Upper lobe of left lung (tissue), 6 donors: ENCODE measurements around the gene CMIP. TPM values are rescaled to one million over a fixed set of nuclear protein-coding genes. Genes with fewer than 3 reads are reported as not detected.

Source experiments
- ATAC-seq, 2 donors: fragments of 200-7000 bp; cut with Tn5 transposase; one replicate each; pipeline ENCODE4 v1.9.1; 2022; ENCODE audit warnings: mild to moderate bottlenecking in 2 of 2, moderate library complexity in 2 of 2; ENCODE audit not compliant: low FRiP score in 2 of 2
- DNase-seq, 2 donors: peaks; one replicate each; pipeline ENCODE4 v3.0.0-alpha.2; 2019 to 2020
- H3K27ac ChIP-seq, 4 donors: fragments of 200-600 bp; sonication (generic); one replicate each; pipeline ENCODE4 v1.5.1; 2016 to 2019
- H3K27me3 ChIP-seq, 4 donors: fragments of 200-600 bp; sonication (generic); one replicate each; pipeline ENCODE4 v1.5.1; 2017 to 2019
- H3K36me3 ChIP-seq, 4 donors: fragments of 200-600 bp; sonication (generic); one replicate each; pipeline ENCODE4 v1.5.1; 2016 to 2019
- H3K4me1 ChIP-seq, 4 donors: fragments of 200-600 bp; sonication (generic); one replicate each; pipeline ENCODE4 v1.5.1; 2018 to 2019
- H3K4me3 ChIP-seq, 4 donors: fragments of 200-600 bp; sonication (generic); one replicate each; pipeline ENCODE4 v1.5.1; 2017 to 2019; ENCODE audit warnings: mild to moderate bottlenecking in 2 of 4, moderate library complexity in 1 of 4
- H3K9me3 ChIP-seq, 4 donors: fragments of 200-600 bp; sonication (generic); one replicate each; pipeline ENCODE4 v1.5.1; 2018 to 2019
- CTCF ChIP-seq, 6 experiments: fragments of 450-650 bp in 4 of 6; fragments of 200-600 bp in 2 of 6; sonication (generic) in 2 of 6; IDR thresholded peaks; one replicate each; pipeline ENCODE4 v1.5.1; 2016 to 2019; ENCODE audit warnings: antibody characterized with exemption in 6 of 6
- EP300 ChIP-seq, 4 donors: sonication (generic); formaldehyde crosslinking; IDR thresholded peaks; one replicate each; pipeline ENCODE4 v1.5.1; 2017; ENCODE audit warnings: antibody characterized with exemption in 4 of 4, control low read depth in 2 of 4
- POLR2A ChIP-seq, 4 donors: fragments of 450-650 bp; IDR thresholded peaks; one replicate each; pipeline ENCODE4 v1.5.1; 2016 to 2017; ENCODE audit warnings: antibody characterized with exemption in 4 of 4, mild to moderate bottlenecking in 2 of 4
- POLR2AphosphoS5 ChIP-seq, 2 donors: sonication (generic); formaldehyde crosslinking; IDR thresholded peaks; one replicate each; pipeline ENCODE4 v1.5.1; 2017; ENCODE audit warnings: antibody characterized with exemption in 2 of 2
- WGBS, 2 donors: methylation state at CpG; one replicate each; pipeline ENCODE4 v1.1.5; 2017 to 2018; 5-methylcytosine and 5-hydroxymethylcytosine counted together
- total RNA-seq, 6 donors: library from RNA; depleted of rRNA in 4 of 6; stranded (reverse); fragments of >200 nt in 4 of 6; gene quantifications; one replicate each; pipeline versions ENCODE4 v1.1.0 to v1.2.1, GENCODE V29; 2016 to 2021
- donor health status: DM: no; HTN: no; CAD: no; lungs with moderate emphysema.
- donor health status: DM: no; HTN: yes; CAD: no; lungs with severe emphysema.

The CMIP gene
- total RNA-seq, 6 donors from 2014 or later = 48.3 to 109 (median 67.6) TPM

- Histone ChIP-seq H3K4me1 (peaks cover 5 to 37% (median 30%) of the 10 kb centered on the region in 4 donors), H3K9me3 (no peaks in the 10 kb centered on the region), H3K27ac (peak overlapping the region in 3 of 4 donors; percentile 30 to 63 (median 50)), H3K4me3 (no peak overlapping the region), H3K27me3 (no peaks in the 10 kb centered on the region), H3K36me3 (peaks cover 23 to 71% (median 48%) of the 10 kb centered on the region in 4 donors)
- ATAC-seq = no peak
- DNase-seq = peak in 1 of 2 donors; percentile 74
- 80 to 93% methylated on average over 19 to 22 of the region's 22 CpGs for WGBS, 2 donors
- TF ChIP-seq CTCF (IDR thresholded peaks at IDR 0.05) (no peak), POLR2AphosphoS5 (IDR thresholded peaks at IDR 0.05) (no peak), EP300 (IDR thresholded peaks at IDR 0.05) (no peak), POLR2A (IDR thresholded peaks at IDR 0.05) (no peak)
Measured at GRCh38 chr16:81696166-81696960, 251.8 kb downstream of the CMIP start.

GRCh38 chr16:81696961-81697615, 252.5 kb downstream of the CMIP start:
- H3K9me3 ChIP-seq = no peaks in the 10 kb centered on the region
- WGBS, 2 donors = 81 to 84% methylated on average over 14 to 16 of the region's 16 CpGs
- ATAC-seq = peak in 1 of 2 donors; percentile 20
- H3K36me3 ChIP-seq = peaks cover 23 to 71% (median 46%) of the 10 kb centered on the region in 4 donors
- H3K27ac ChIP-seq = peak overlapping the region in 3 of 4 donors; percentile 49 to 63 (median 50)
- peak in 1 of 2 donors; percentile 57 for DNase-seq
- TF ChIP-seq CTCF (IDR thresholded peaks at IDR 0.05) (peak; percentile 52 to 79 (median 69)), POLR2A (IDR thresholded peaks at IDR 0.05) (no peak)
- H3K4me1 ChIP-seq = peaks cover 5 to 37% (median 30%) of the 10 kb centered on the region in 4 donors
- no peak overlapping the region for H3K4me3 ChIP-seq
- H3K27me3 ChIP-seq = no peaks in the 10 kb centered on the region

- no peak for ATAC-seq
- peak overlapping the region; percentile 5 to 63 (median 50) for H3K27ac ChIP-seq
- H3K9me3 ChIP-seq = no peaks in the 10 kb centered on the region
- peaks cover 17 to 68% (median 40%) of the 10 kb centered on the region in 4 donors for H3K36me3 ChIP-seq
- H3K4me3 ChIP-seq = no peak overlapping the region
- TF ChIP-seq CTCF (IDR thresholded peaks at IDR 0.05) (peak in 1 of 6 experiments; percentile 1), POLR2A (IDR thresholded peaks at IDR 0.05) (no peak)
- WGBS, 2 donors = 71 to 73% methylated on average over 29 to 35 of the region's 36 CpGs
- DNase-seq = peak in 1 of 2 donors; percentile 85
- H3K4me1 ChIP-seq = peaks cover 5 to 37% (median 30%) of the 10 kb centered on the region in 4 donors
- H3K27me3 ChIP-seq = no peaks in the 10 kb centered on the region
Measured at GRCh38 chr16:81697616-81698309, 253.2 kb downstream of the CMIP start.

GRCh38 chr16:81698310-81698641, 253.7 kb downstream of the CMIP start:
- Histone ChIP-seq H3K27me3 (no peaks in the 10 kb centered on the region), H3K4me1 (peaks cover 5 to 37% (median 29%) of the 10 kb centered on the region in 4 donors), H3K9me3 (no peaks in the 10 kb centered on the region), H3K27ac (peak overlapping the region in 3 of 4 donors; percentile 5 to 63 (median 49)), H3K4me3 (no peak overlapping the region), H3K36me3 (peaks cover 16 to 68% (median 39%) of the 10 kb centered on the region in 4 donors)
- ATAC-seq (no peak), DNase-seq (peak in 1 of 2 donors; percentile 54)
- 43 to 69% methylated on average over 8 to 11 of the region's 11 CpGs for WGBS, 2 donors
- TF ChIP-seq POLR2AphosphoS5 (IDR thresholded peaks at IDR 0.05) = no peak

GRCh38 chr16:81699596-81699995, 255.0 kb downstream of the CMIP start:
- Histone ChIP-seq H3K36me3 (peaks cover 7 to 66% (median 33%) of the 10 kb centered on the region in 4 donors), H3K9me3 (no peaks in the 10 kb centered on the region), H3K27ac (no peak overlapping the region), H3K27me3 (no peaks in the 10 kb centered on the region), H3K4me3 (no peak overlapping the region), H3K4me1 (peaks cover 2 to 28% (median 17%) of the 10 kb centered on the region in 4 donors)
- ATAC-seq (no peak), DNase-seq (no peak)
- WGBS, 2 donors = 99% methylated on average over 10 of the region's 10 CpGs; no CpG with 5 or more reads in 1 of the 2 donors
- TF ChIP-seq CTCF (IDR thresholded peaks at IDR 0.05) (no peak), EP300 (IDR thresholded peaks at IDR 0.05) (no peak), POLR2A (IDR thresholded peaks at IDR 0.05) (no peak), POLR2AphosphoS5 (IDR thresholded peaks at IDR 0.05) (no peak)
